Ovary (tissue), 9 donors: ENCODE measurements around the gene GPD2. TPM values are rescaled to one million over a fixed set of nuclear protein-coding genes. Genes with fewer than 3 reads are reported as not detected.

Source experiments
- DNase-seq, 5 donors: peaks; one replicate each; pipeline ENCODE4 v3.0.0-alpha.2; 2019 to 2020
- H3K27ac ChIP-seq, 2 donors: fragments of 200-600 bp; one replicate each; pipeline versions ENCODE4 v1.5.1 to v1.8.0; 2019 to 2022
- H3K27me3 ChIP-seq: fragments of 200-600 bp; one replicate; pipeline ENCODE4 v1.8.0; 2022
- H3K36me3 ChIP-seq: fragments of 200-600 bp; sonication (generic); one replicate; pipeline ENCODE4 v1.5.1; 2019
- H3K4me1 ChIP-seq: one replicate; pipeline ENCODE4 v1.8.1; 2013; ENCODE audit warnings: mild to moderate bottlenecking, moderate library complexity; ENCODE audit not compliant: insufficient read depth
- H3K4me3 ChIP-seq: fragments of 200-600 bp; sonication (generic); one replicate; pipeline ENCODE4 v1.5.1; 2017
- H3K9me3 ChIP-seq, 2 donors: fragments of 200-600 bp in 1 of 2; sonication (generic) in 1 of 2; one replicate each; pipeline versions ENCODE4 v1.5.1 to v1.8.1; 2013 to 2019; ENCODE audit warnings: mild to moderate bottlenecking in 1 of 2, moderate library complexity in 1 of 2
- CTCF ChIP-seq, 3 donors: fragments of 450-650 bp in 2 of 3; fragments of 200-600 bp in 1 of 3; IDR thresholded peaks; one replicate each; pipeline versions ENCODE4 v1.5.1 to v1.8.0; 2016 to 2022; ENCODE audit warnings: antibody characterized with exemption in 3 of 3, mild to moderate bottlenecking in 1 of 3
- EP300 ChIP-seq: sonication (generic); formaldehyde crosslinking; IDR thresholded peaks from one replicate; pipeline ENCODE4 v1.6.1; 2017; ENCODE audit warnings: antibody characterized with exemption
- POLR2A ChIP-seq: fragments of 450-650 bp; IDR thresholded peaks from one replicate; pipeline ENCODE4 v1.6.1; 2017; ENCODE audit warnings: antibody characterized with exemption, mild to moderate bottlenecking, moderate library complexity
- WGBS, 3 donors: extraction: QIAGEN DNeasy Blood & Tissue Kit in 1 of 3; methylation state at CpG; one replicate each; pipeline versions ENCODE4 v1.1.5 to v1.1.7; 2013 to 2017; 5-methylcytosine and 5-hydroxymethylcytosine counted together
- intact Hi-C, 4 donors: fragments of 100-400 bp; cut with DNase I; formaldehyde crosslinking; loops; one replicate each; pipeline versions ENCODE4 v1.11.0 to v1.15.1; 2022 to 2023
- polyA plus RNA-seq, 2 donors: library from polyadenylated mRNA; stranded (reverse); fragments of 200-250 nt in 1 of 2; fragments of 350-450 nt in 1 of 2; fragmentation: Illumina TruSeq in 1 of 2; extraction: RNeasy Lipid Tissue Mini Kit (QIAGEN cat#74804) in 1 of 2; gene quantifications; one replicate each; pipeline ENCODE4 v1.2.3, GENCODE V29; 2013 to 2014
- total RNA-seq, 7 donors: library from RNA; depleted of rRNA in 2 of 7; stranded (reverse); fragments of >200 nt in 2 of 7; fragmentation: NEBNext Ultra II Directional in 3 of 7; extraction: Animal tissue kit (Norgen Biotek cat#: 25700) in 3 of 7; gene quantifications; one replicate each; pipeline versions ENCODE4 v1.1.0 to v1.2.4, GENCODE V29; 2016 to 2023
- donor health status: DM: no; HTN: no; CAD: no; lungs with moderate emphysema.
- donor health status: DM: no; HTN: no; CAD: no.
- donor health status: Bipolar disorder and iron deficiency.
- donor health status: DM: yes; HTN: yes; CAD: no.
- donor health status: DM: no; HTN: no; CAD: no.
- donor health status: DM: yes; HTN: yes; CAD: no.

GPD2 gene
- total and polyA plus RNA-seq, 9 donors = 6.7 to 61.7 (median 24.5) TPM

GRCh38 chr2:156511803-156512202 lies 75.6 kb downstream of the GPD2 start:
- DNase-seq = no peak
- TF ChIP-seq EP300 (no peak), POLR2A (no peak), CTCF (IDR thresholded peaks at IDR 0.05) (no peak)
- no peak overlapping the region for H3K27ac ChIP-seq
- H3K4me1 ChIP-seq = no peaks in the 10 kb centered on the region
- no peaks in the 10 kb centered on the region for H3K36me3 ChIP-seq
- H3K4me3 ChIP-seq = no peak overlapping the region
- H3K9me3 ChIP-seq = no peaks in the 10 kb centered on the region
- no peaks in the 10 kb centered on the region for H3K27me3 ChIP-seq
- intact Hi-C loops = no loop called here

GRCh38 chr2:156512451-156512850 lies 76.3 kb downstream of the GPD2 start:
- H3K36me3 ChIP-seq = no peaks in the 10 kb centered on the region
- no peaks in the 10 kb centered on the region for H3K27me3 ChIP-seq
- no peak overlapping the region for H3K4me3 ChIP-seq
- TF ChIP-seq CTCF (IDR thresholded peaks at IDR 0.05) (no peak), EP300 (no peak), POLR2A (no peak)
- DNase-seq = no peak
- 85 to 96% (median 93%) methylated on average over 2 of the region's 2 CpGs for WGBS, 3 donors
- H3K9me3 ChIP-seq = no peaks in the 10 kb centered on the region
- H3K4me1 ChIP-seq = peaks cover 1% of the 10 kb centered on the region
- no peak overlapping the region for H3K27ac ChIP-seq
- intact Hi-C loops = no loop called here

- Histone ChIP-seq H3K27ac (no peak overlapping the region), H3K4me3 (no peak overlapping the region), H3K9me3 (no peaks in the 10 kb centered on the region), H3K36me3 (no peaks in the 10 kb centered on the region), H3K27me3 (no peaks in the 10 kb centered on the region), H3K4me1 (peaks cover 2% of the 10 kb centered on the region)
- TF ChIP-seq POLR2A = no peak
- no peak for TF ChIP-seq CTCF (IDR thresholded peaks at IDR 0.05)
- no peak for TF ChIP-seq EP300
- no peak for DNase-seq
- 91 to 99% (median 99%) methylated on average over 2 of the region's 2 CpGs for WGBS, 3 donors
- intact Hi-C loops = no loop called here
These were observed 77.0 kb downstream of the GPD2 start for GRCh38 chr2:156513219-156513618.

GRCh38 chr2:156517419-156517818 lies 81.2 kb downstream of the GPD2 start:
- no peak overlapping the region for H3K27ac ChIP-seq
- intact Hi-C loops = no loop called here
- DNase-seq = no peak
- H3K36me3 ChIP-seq = no peaks in the 10 kb centered on the region
- no peaks in the 10 kb centered on the region for H3K9me3 ChIP-seq
- peaks cover 2% of the 10 kb centered on the region for H3K4me1 ChIP-seq
- no peaks in the 10 kb centered on the region for H3K27me3 ChIP-seq
- H3K4me3 ChIP-seq = no peak overlapping the region
- TF ChIP-seq CTCF (IDR thresholded peaks at IDR 0.05) (no peak), EP300 (no peak), POLR2A (no peak)

- H3K4me3 ChIP-seq = no peak overlapping the region
- H3K36me3 ChIP-seq = no peaks in the 10 kb centered on the region
- no peak overlapping the region for H3K27ac ChIP-seq
- peaks cover 2% of the 10 kb centered on the region for H3K4me1 ChIP-seq
- WGBS, 3 donors = 96 to 98% (median 96%) methylated on average over 4 of the region's 4 CpGs
- TF ChIP-seq POLR2A (no peak), EP300 (no peak), CTCF (IDR thresholded peaks at IDR 0.05) (no peak)
- H3K27me3 ChIP-seq = no peaks in the 10 kb centered on the region
- intact Hi-C loops = no loop called here
- no peaks in the 10 kb centered on the region for H3K9me3 ChIP-seq
- no peak for DNase-seq
These were observed 82.0 kb downstream of the GPD2 start for GRCh38 chr2:156518138-156518537.
